Erythroblast (primary cell): Measurements from ENCODE around the gene CCL3.
A peak's percentile ranks its signal among the peaks of the same experiment; 100 is the strongest.
"Not testable (repeated sequence)": the region's sequence is repeated elsewhere in the genome, so short reads cannot be mapped to it uniquely, and the experiment has no call there.

Source experiments
- DNase-seq, 2 experiments: peaks; one replicate each; lab custom pipeline; 2025; lab: John Stamatoyannopoulos, UW
- GATA1 ChIP-seq: IDR thresholded peaks from 2 replicates; pipeline ENCODE4 v1.6.1; 2011; ENCODE audit warnings: low read depth, mild to moderate bottlenecking, control low read depth, low read length, moderate library complexity
- POLR2A ChIP-seq: IDR thresholded peaks from 2 replicates; pipeline ENCODE4 v1.6.1; 2011; ENCODE audit warnings: mild to moderate bottlenecking, low read length

CCL3 gene

GRCh38 chr17:36105781-36106492 is 16.0 kb upstream of the CCL3 start:
- TF ChIP-seq GATA1, result no peak
- peak; percentile 30 for TF ChIP-seq POLR2A
- no peak for DNase-seq

DNA sequence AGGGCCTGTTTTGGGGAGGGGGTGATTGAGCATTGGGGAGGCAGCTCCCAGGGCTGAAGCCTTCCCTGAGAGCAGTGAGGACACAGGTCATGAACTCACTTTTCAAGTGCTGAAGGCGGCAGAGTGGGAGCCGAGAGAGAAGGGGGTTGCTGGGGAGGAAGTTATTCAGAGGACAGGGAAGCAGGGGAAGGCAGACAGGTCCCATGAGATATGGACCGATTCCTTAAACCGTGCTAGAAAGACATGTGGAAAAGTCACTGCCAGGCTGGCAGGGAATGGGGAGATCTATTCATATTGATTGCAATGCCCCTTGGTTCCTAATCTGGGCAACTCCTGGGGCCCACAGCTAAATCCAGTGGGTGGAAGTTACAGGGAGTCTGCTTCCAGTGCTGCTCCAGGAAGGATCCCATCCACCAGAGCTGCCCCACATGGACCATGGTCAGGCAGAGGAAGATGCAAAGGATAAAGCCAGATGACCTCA is 14.8 kb upstream of the CCL3 start:
- no peak for DNase-seq

DNA sequence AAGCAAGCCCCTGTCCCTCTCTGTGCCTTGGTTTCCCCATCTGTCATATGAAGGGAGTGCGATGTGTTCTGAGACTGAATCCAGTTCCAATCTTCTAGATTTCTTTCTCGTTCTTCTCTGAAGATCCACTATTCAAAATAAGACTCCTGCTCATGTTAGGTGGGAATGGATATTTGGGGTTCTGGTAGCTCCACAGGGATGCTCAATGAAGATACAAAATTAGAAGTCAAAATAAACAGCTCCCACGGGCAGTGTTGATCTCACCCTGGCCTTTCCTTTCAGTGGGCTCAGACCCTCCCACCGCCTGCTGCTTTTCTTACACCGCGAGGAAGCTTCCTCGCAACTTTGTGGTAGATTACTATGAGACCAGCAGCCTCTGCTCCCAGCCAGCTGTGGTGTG is 14.3 kb upstream of the CCL3 start:
- not testable (repeated sequence) for DNase-seq

More for the DNA sequence above, 14.8 kb upstream of the CCL3 start:
- TF ChIP-seq POLR2A, result no peak
- TF ChIP-seq GATA1, result no peak

GRCh38 chr17:36103401-36103975 is 13.5 kb upstream of the CCL3 start, which contains the start of gene CCL4:
Gene CCL4, plus strand, starts transcription at chr17:36103827. Its CDS starts 79 bp downstream, at chr17:36103906.
- DNase-seq, result not testable (repeated sequence)

GRCh38 chr17:36099004-36099403 is 9.1 kb upstream of the CCL3 start:
- not testable (repeated sequence) for DNase-seq

GRCh38 chr17:36095992-36096391 is 6.0 kb upstream of the CCL3 start:
- no peak for TF ChIP-seq POLR2A
- TF ChIP-seq GATA1, result no peak
- DNase-seq, result no peak

- no peak for DNase-seq
- TF ChIP-seq POLR2A, result no peak
- no peak for TF ChIP-seq GATA1
These were observed 4.8 kb upstream of the CCL3 start for GRCh38 chr17:36094746-36095145.

DNA sequence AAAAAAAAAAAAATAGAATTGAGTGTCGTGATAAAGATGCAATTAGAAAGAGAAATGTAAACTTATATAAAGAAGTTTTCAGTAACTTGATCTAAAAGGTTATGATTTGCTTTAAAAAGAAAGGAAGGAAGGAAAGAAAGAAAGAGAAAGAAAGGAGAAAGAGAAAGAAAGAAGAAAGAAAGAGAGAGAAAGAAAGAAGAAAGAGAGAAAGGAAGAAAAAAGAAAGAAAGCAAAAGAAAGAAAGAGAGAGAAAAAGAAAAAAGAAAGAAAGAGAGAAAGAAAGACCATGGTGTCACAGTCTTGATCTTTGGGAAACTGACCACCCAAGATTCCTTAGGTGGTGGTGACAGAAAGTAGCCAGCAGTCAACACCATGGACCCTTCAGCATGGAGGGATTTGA is 4.3 kb upstream of the CCL3 start:
- TF ChIP-seq GATA1 (no peak), POLR2A (no peak)
- no peak for DNase-seq

DNA sequence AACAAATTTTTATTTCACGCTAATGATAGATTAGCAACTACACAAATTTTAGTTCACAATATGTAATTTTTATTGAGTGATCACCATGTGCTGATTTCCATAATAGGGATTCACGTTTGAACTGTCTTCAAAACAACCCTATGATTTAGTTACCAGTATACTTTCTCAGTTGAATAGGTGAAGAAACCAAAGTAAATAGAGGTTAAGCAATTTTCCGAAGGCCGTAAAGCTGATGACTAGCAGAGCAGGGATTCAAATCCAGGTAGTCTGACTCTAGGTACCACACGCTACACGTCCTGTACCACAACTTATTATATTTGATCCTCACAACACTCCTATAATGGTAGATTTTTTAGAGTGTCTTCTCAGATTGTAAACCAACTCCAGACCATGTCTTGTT is 2.8 kb upstream of the CCL3 start:
- not testable (repeated sequence) for DNase-seq

GRCh38 chr17:36092230-36092629 is 2.3 kb upstream of the CCL3 start:
- DNase-seq, result peak; percentile 8 to 29
- TF ChIP-seq POLR2A, result no peak
- TF ChIP-seq GATA1, result no peak

DNA sequence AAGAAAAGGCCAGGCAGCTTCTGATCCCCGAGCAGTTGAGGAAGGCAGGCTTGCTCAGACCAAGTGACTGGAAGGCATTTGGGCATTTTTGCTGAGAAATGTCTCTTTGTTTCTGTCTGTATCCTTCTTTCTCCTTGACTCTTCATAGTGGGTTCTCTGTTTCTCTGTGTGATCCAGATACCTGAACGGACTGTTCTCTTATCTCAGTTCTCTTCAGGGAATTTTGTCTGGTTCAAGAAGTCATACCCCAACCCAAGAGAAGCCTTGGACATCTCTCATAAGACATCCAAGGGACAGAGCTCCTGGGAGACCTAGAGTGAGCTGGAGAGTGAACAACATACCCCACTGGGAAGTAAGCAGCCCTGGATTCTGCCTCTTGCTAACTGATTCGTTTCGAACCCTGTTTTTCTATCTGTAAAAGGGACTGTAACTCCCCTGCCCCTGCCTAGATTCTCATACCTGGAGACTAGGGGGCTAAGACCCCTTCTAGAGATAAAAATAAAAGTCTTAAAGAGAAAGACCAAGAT is 541 bp downstream of the CCL3 start:
- TF ChIP-seq GATA1 (no peak), POLR2A (no peak)
- DNase-seq, result no peak

DNA sequence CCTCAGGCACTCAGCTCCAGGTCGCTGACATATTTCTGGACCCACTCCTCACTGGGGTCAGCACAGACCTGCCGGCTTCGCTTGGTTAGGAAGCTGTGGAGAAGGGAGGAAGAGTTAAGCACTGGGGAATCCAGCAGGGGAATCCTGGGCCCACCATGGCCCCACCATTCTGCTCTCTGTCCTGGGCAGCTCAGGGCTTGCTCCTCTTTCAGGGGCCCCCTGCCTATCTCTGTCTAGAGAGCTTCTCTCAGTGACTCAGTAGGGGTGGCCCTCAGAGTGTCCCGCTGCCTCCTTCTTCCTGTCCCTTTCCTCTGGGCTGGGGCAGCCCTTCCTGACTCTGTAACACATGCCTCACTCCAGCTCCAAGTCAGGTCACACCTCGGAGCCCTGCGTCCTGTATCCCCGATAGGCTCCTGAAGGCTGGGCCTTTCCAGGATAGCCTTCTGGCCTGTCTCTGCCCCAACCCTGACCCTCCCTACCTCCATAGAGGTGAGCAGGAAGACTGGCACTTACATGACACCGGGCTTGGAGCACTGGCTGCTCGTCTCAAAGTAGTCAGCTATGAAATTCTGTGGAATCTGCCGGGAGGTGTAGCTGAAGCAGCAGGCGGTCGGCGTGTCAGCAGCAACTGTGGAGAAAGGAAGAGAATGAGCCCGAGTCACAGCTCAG is 1.1 kb downstream of the CCL3 start:
- TF ChIP-seq GATA1 (no peak), POLR2A (no peak)
- no peak for DNase-seq

DNA sequence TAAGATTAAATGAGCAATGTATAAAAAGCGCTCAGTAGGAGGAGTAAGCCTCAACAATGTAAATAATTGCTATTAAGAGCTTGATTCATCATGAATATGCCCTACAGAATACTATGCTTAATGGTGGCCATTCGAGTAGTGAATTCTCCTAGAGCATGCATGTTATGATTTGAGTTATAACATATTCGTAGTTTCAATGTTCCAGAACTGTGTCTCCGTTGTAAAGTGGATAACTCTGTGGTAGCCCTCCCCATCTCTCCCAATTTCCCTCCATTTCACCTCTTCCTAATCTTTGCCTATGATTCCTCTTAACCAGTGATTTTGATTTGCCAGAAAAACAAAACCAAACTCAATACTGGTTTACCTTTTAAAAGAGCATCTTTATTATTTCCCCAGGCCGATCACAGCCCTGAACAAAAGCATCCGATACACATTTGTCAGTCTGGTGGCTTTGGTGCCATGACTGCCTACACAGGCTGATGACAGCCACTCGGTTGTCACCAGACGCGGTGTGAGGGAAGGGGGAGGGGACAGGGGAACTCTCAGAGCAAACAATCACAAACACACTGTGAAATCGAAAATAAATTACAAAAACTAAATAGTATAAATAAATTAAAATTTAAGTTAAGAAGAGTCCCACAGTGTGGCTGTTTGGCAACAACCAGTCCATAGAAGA is 1.9 kb downstream of the CCL3 start:
- DNase-seq, result not testable (repeated sequence)

DNA sequence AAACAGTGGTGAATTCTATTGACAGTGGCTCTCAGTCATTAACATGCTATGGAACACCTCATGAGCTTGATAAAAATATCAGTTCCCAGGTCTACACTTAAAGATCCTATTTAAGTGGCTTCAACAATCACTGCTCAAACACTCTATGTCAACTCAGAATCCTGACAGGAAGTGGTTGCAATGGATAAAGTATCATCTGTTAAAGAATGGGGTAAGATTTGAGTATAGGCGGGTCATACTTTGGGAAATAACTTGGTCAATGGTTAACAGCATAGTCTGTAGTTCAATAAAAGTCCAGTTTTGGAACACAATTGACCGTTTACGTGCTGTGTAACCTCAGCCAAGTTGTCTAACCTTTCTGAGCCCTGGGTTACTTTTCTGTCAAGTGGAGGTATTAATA is 2.5 kb downstream of the CCL3 start:
- not testable (repeated sequence) for DNase-seq

GRCh38 chr17:36086791-36087190 is 3.2 kb downstream of the CCL3 start:
- TF ChIP-seq GATA1, result no peak
- TF ChIP-seq POLR2A, result no peak
- DNase-seq, result no peak
